ENCODE measurements around the gene HBG2.

DNA sequence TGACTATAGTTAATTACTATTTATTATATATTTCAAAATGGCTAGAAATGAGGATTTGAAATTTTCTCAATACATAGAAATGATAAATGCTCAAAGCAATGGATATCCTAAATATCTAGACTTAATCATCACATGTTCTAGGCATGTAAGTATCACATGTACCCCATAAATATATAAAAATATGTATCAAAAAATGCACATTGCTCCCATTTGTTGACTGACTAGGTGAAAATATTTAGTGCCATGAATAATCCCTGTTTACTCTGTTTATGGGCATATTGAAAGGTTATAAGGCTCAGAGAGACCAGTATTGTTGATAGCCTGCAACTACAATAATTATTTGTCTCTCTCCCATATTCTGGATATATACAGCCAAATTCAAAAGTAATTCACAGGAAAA is 12.0 kb upstream of the HBG2 start:
- TF ChIP-seq, protein P1, sequence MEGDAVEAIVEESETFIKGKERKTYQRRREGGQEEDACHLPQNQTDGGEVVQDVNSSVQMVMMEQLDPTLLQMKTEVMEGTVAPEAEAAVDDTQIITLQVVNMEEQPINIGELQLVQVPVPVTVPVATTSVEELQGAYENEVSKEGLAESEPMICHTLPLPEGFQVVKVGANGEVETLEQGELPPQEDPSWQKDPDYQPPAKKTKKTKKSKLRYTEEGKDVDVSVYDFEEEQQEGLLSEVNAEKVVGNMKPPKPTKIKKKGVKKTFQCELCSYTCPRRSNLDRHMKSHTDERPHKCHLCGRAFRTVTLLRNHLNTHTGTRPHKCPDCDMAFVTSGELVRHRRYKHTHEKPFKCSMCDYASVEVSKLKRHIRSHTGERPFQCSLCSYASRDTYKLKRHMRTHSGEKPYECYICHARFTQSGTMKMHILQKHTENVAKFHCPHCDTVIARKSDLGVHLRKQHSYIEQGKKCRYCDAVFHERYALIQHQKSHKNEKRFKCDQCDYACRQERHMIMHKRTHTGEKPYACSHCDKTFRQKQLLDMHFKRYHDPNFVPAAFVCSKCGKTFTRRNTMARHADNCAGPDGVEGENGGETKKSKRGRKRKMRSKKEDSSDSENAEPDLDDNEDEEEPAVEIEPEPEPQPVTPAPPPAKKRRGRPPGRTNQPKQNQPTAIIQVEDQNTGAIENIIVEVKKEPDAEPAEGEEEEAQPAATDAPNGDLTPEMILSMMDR (conservative IDR thresholded peaks at IDR 0.05; ENCODE audit: low read depth in 2 of 2) = no peak
- TF ChIP-seq POLR2AphosphoS5 (IDR thresholded peaks at IDR 0.05; ENCODE audit: low read depth) = no peak

Measured in GM23338 (cell line).